ENCODE data around the gene ATG4C.
"Not testable (repeated sequence)": the region's sequence is repeated elsewhere in the genome, so short reads cannot be mapped to it uniquely, and the experiment has no call there.

ATG4C gene

GRCh38 chr1:62783736-62784508 lies at the start of gene ATG4C:
ATG4C (plus strand) TSS chr1:62784132; CDS start chr1:62803787, 19,655 bp downstream.
- peak; percentile 99 for DNase-seq (ENCODE audit: low spot score)

- DNase-seq (ENCODE audit: low spot score): no peak
Measured at GRCh38 chr1:62735491-62736171, 48.3 kb upstream of the ATG4C start.

GRCh38 chr1:62740701-62741100 lies 43.2 kb upstream of the ATG4C start:
- DNase-seq (ENCODE audit: low spot score): not testable (repeated sequence)

GRCh38 chr1:62744611-62745577 lies 39.0 kb upstream of the ATG4C start:
- DNase-seq (ENCODE audit: low spot score): no peak

GRCh38 chr1:62746086-62746808 lies 37.7 kb upstream of the ATG4C start:
- DNase-seq (ENCODE audit: low spot score): peak; percentile 41

DNA sequence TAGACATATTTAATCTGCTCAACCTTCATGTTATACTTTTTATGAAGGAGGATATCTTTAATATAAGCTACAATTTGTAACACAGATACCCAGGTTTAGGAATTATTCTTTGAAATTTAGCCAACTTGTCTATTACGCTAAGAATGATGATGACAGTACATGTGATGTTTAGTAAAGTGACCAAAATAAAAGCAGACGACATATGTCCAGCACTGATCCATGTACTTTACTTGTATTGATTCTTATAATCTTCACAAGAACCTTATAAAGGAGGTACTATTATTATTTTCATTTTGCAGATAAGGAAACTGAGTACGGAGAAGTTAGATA lies 37.2 kb upstream of the ATG4C start:
- DNase-seq (ENCODE audit: low spot score): no peak

DNA sequence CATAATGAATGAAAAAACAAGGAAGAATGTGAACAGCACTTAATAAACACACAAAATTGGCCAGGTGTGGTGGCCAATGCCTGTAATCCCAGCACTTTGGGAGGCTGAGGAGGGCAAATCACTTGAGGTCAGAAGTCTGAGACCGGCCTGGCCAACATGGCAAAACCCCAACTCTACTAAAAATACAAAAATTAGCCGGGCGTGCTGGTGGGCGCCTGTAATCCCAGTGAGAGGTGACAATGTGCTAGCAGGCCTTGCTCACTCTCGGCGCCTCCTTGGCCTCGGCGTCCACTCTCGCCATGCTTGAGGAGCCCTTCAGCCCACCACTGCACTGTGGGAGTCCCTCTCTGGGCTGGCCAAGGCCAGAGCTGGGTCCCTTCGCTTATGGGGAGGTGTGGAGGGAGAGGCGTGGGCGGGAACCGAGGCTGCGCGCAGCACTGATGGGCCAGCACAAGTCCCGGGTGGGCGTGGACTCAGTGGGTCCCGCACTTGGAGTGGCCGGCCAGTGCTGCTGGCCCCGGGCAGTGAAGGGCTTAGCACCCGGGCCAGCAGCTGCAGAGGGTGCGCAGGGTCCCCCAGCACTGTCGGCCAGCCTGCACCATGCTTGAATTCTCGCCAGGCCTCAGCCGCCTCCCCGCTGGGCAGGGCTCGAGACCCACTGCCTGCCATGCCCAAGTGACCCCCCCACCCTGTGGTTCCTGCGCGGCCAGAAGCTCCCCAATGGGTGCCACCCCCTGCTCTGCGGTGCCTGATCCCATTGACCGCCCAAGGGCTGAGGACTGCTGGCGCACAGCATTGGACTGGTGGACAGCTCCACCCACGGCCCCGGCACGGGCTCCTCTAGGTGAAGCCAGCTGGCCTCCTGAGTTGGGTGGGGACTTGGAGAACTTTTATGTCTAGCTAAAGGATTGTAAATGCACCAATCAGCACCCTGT lies 30.6 kb upstream of the ATG4C start:
- no peak for DNase-seq (ENCODE audit: low spot score)

- DNase-seq (ENCODE audit: low spot score): not testable (repeated sequence)
Measured at GRCh38 chr1:62754938-62755337, 29.0 kb upstream of the ATG4C start.

GRCh38 chr1:62756255-62756884 lies 27.6 kb upstream of the ATG4C start:
- DNase-seq (ENCODE audit: low spot score): not testable (repeated sequence)

GRCh38 chr1:62759232-62759875 lies 24.6 kb upstream of the ATG4C start:
- not testable (repeated sequence) for DNase-seq (ENCODE audit: low spot score)

GRCh38 chr1:62760021-62760782 lies 23.7 kb upstream of the ATG4C start:
- not testable (repeated sequence) for DNase-seq (ENCODE audit: low spot score)

DNA sequence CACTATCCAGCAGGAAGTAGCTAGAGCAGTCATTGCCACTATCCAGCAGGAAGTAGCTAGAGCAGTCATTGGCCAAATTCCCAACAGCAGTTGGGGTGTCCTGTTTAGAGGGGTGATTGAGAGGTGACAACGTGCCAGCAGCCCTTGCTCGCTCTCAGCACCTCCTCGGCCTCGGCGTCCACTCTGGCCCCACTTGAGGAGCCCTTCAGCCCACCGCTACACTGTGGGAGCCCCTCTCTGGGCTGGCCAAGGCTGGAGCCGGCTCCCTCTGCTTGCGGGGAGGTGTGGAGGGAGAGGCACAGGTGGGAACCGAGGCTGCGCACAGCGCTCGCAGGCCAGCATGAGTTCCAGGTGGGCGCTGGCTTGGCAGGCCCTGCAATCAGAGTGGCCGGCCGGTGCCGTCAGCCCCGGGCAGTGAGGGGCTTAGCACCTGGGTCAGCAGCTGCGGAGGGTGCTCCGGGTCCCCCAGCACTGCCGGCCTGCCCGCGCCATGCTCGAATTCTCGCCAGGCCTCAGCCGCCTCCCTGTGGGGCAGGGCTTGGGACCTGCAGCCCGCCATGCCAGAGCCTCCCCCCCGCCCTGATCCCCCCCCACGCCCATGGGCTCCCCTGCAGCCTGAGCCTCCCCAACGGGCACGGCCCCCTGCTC lies 22.6 kb upstream of the ATG4C start:
- DNase-seq (ENCODE audit: low spot score): not testable (repeated sequence)

DNA sequence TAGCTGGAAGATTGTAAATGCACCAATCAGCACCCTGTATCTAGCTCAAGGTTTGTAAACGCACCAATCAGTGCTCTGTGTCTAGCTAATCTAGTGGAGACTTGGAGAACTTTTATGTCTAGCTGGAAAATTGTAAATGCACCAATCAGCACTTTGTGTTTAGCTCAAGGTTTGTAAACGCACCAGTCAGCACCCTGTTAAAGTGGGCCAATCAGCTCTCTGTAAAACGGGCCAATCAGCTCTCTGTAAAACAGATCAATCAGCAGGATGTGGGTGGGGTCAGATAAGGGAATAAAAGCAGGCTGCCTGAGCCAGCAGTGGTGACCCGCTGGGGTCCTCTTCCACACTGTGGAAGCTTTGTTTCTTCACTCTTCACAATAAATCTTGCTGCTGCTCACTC lies 21.9 kb upstream of the ATG4C start:
- DNase-seq (ENCODE audit: low spot score): not testable (repeated sequence)

DNA sequence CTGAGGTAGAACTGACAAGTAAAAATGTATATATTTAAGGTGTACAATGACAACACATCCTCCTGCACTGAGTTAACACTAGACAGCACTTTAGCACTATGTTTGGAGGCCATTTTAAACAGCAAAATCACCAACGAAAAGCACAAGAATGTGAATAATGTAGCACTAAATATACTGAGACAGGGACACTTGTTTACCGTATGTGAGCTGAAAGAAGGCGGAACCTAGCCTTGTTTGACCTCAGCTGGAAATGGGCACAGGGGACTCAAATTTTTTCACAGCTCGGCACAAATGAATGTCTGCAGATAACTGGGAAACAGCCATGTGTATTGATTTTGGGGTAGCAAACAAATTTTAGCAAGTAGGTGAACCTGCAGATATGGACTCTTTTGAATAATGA lies 18.0 kb upstream of the ATG4C start:
- DNase-seq (ENCODE audit: low spot score): no peak

- not testable (repeated sequence) for DNase-seq (ENCODE audit: low spot score)
Measured at GRCh38 chr1:62768551-62768950, 15.4 kb upstream of the ATG4C start.

GRCh38 chr1:62772607-62773295 lies 11.2 kb upstream of the ATG4C start:
- DNase-seq (ENCODE audit: low spot score): no peak

- DNase-seq (ENCODE audit: low spot score): no peak
Measured at GRCh38 chr1:62774006-62774405, 9.9 kb upstream of the ATG4C start.

Data from Ammon's horn (tissue), 1 donor.